GM19455 (cell line): Measurements from ENCODE around the gene EDC4.

Source experiments
- ATAC-seq: cut with Tn5 transposase; IDR thresholded peaks from one replicate; pipeline ENCODE4 v1.9.1; 2021; ENCODE audit not compliant: unreplicated experiment

EDC4 gene

DNA sequence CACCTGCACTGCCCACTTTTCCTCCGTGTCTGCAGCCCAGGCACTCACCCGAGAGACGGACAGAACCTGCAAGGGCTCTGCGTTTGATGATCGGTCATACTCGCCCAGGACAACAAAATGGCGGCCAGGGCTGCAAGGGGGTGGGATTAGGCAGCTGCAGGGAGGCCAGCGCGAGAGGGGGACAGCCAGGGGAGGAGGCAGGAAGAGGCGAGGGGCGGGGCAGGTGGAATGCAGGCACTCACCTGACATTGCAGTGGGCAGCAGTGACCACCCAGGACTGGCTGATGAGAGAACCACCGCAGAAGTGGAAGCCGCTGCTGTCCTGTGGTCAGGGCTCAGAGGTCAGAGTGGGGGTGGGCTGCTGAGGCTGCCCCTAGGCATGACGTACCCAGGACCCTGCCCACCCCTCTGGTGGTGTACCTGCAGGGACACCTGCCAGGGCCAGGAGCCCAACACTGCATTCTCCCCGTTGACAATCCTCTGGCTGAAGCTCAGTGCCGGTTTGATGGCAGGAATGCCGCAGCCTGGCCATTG, 57.9 kb downstream of the EDC4 start:
- ATAC-seq: no peak
